Myocyte (in vitro differentiated cells): ENCODE data around the gene PNMA6A. TPM values are rescaled to one million over a fixed set of nuclear protein-coding genes. Genes with fewer than 3 reads are reported as not detected.
"Not testable (repeated sequence)": the region's sequence is repeated elsewhere in the genome, so short reads cannot be mapped to it uniquely, and the experiment has no call there.

Experiments
- DNase-seq: peaks from one replicate; pipeline ENCODE4 v3.0.0-alpha.2; 2012; ENCODE audit warnings: low read depth
- total RNA-seq: library from RNA; depleted of rRNA; stranded (reverse); fragments of >200 nt; gene quantifications from 2 replicates; pipeline ENCODE4 v1.2.3, GENCODE V29; 2014

Gene PNMA6A
- total RNA-seq, 1 donor from 2014 or later, result 0.35 TPM

DNA sequence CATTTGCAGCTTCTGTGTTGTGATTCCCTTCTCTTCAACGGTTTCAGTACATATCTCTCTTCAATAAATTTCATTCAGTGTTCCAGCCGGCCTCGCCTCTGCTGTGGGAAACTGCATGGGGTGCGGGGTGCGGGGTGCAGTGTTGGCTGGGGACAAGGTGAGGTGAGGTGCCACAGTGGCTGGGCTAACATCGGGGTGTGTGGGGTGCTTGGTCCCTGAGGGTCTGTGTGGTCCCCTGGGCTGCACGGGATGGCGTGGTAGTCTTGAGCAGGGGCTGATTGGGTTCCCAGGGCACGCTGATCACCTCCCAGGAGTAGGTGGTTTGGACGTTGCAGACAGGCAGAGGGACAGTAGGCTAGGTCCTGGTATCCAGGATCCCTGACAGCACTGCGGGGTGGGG is 2.7 kb downstream of the PNMA6A start:
- no peak for DNase-seq

GRCh38 chrX:153075366-153075765 is 3.1 kb downstream of the PNMA6A start:
- no peak for DNase-seq

GRCh38 chrX:153077437-153078135 is 5.3 kb downstream of the PNMA6A start:
- not testable (repeated sequence) for DNase-seq

- not testable (repeated sequence) for DNase-seq
These were observed 11.1 kb downstream of the PNMA6A start for GRCh38 chrX:153083238-153083923.

- no peak for DNase-seq
These were observed 30.2 kb downstream of the PNMA6A start for GRCh38 chrX:153102418-153102817.

GRCh38 chrX:153104959-153105358 is 32.7 kb downstream of the PNMA6A start:
- DNase-seq, result not testable (repeated sequence)

GRCh38 chrX:153106092-153106801 is 34.0 kb downstream of the PNMA6A start:
- DNase-seq, result not testable (repeated sequence)

DNA sequence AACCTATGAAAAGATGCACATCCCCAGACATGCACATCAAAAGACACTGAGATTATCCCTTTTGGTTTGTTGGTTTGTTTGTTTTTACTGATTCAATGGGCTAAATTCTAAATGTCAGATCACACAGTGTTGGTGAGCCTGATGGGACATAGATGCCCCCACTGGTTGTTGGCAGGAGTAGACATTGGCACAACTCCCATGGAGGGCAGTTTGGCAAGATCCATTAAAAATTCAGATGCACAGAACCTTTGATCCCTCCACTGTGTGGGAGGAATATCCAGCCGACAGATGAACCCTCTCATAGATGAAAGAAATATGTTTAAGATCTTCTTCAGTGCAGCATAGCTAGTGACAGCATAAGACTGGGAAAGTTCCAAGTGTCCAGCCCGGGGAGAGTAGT is 38.5 kb downstream of the PNMA6A start:
- not testable (repeated sequence) for DNase-seq

DNA sequence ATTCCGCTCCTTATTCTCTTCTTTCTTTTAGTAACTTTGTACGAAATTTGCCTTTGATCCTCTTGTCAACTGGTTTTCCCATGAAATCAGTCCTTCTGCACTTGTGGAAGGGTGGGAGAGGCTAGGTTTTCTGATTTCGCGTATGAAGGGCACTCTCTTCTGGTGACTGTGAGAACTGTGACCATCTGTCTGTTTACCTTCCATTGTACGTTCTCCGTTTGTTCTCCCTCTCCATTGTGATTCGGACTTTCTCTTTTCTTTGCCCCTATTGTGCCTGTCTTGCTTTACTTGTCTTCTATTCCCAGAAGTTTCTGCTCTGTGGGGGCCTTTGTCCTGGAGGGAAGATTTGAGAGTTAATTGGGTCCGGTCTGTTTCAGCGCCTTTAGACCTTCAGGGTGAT is 41.6 kb downstream of the PNMA6A start:
- not testable (repeated sequence) for DNase-seq

GRCh38 chrX:153117754-153118153 is 45.5 kb downstream of the PNMA6A start:
- not testable (repeated sequence) for DNase-seq

DNA sequence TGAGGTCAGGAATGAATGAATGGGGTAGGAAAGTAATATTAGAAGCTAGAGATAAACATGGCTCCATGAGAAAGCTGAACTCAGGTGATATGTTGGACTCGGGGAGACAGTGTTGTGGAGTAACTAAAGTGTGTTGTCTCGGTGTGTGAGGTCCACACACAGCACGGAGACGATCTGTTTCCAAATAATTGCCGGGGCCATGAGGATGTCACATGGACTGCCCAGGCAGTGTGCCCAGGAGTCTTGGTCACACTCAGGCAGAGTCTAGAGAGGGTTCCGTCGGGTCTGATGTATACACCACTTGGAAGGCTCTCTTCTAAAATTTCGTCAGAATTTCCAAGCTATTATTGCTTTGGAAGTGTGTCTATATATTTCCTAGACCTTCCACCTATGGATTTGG is 48.0 kb downstream of the PNMA6A start:
- DNase-seq, result not testable (repeated sequence)

- not testable (repeated sequence) for DNase-seq
These were observed 51.2 kb downstream of the PNMA6A start for GRCh38 chrX:153123468-153123867.

Other genes with a start within 250 kb of the PNMA6A start
- gene CETN2, start 241.7 kb upstream of the PNMA6A start, total RNA-seq, result 45.4 and 56.8 TPM in 2 replicates
- 16.1 and 28.2 TPM in 2 replicates for gene NSDHL, start 241.4 kb upstream of the PNMA6A start, total RNA-seq
- 0.47 and 0.83 TPM in 2 replicates for gene ZNF185, start 174.4 kb upstream of the PNMA6A start, total RNA-seq
- gene PNMA5, start 78.3 kb upstream of the PNMA6A start, total RNA-seq, result not detected in 2 replicates
- gene PNMA3, start 16.0 kb upstream of the PNMA6A start, total RNA-seq, result 0.19 TPM in 1 of 2 replicates, not detected in the other
- gene MAGEA1, start 106.8 kb downstream of the PNMA6A start, total RNA-seq, result not detected in 2 replicates
- not detected in 2 replicates for gene PNMA6F, start 249.3 kb downstream of the PNMA6A start, total RNA-seq